IMR-90 (cell line): ENCODE results near the gene VSIR. TPM values are rescaled to one million over a fixed set of nuclear protein-coding genes. Genes with fewer than 3 reads are reported as not detected.

Experiments
- ATAC-seq: fragments of 200-7000 bp; cut with Tn5 transposase; 2 replicates; pipeline ENCODE4 v1.9.1; 2020; ENCODE audit warnings: low read depth, mild to moderate bottlenecking, moderate library complexity
- BruUV-seq: library from RNA; stranded (reverse); fragments of 400-500 nt; replicated peaks from 2 replicates; lab custom pipeline; 2021; lab: Mats Ljungman, UMichigan
- CTCF ChIA-PET: fragments of 300-600 bp; formaldehyde crosslinking; extraction: SDS; loops from one replicate; lab custom pipeline; 2021; ENCODE audit warnings: antibody characterized with exemption; lab: Yijun Ruan, JAX
- POLR2A ChIA-PET: fragments of 300-600 bp; sonication (Branson Sonifier 250); formaldehyde crosslinking; loops from one replicate; lab custom pipeline; 2022; ENCODE audit warnings: antibody characterized with exemption; ENCODE audit not compliant: unreplicated experiment; lab: Charles Lee
- DNase-seq: peaks from one replicate; pipeline ENCODE4 v3.0.0; 2013
- H2AFZ ChIP-seq: replicated peaks from 2 replicates; pipeline ENCODE3; 2013; ENCODE audit warnings: low read length, mild to moderate bottlenecking; ENCODE audit not compliant: poor library complexity
- H2AK5ac ChIP-seq: 2 replicates; pipeline ENCODE4 v1.6.1; 2013; ENCODE audit warnings: low read depth, low read length, inconsistent platforms
- H2AK9ac ChIP-seq: replicated peaks from 2 replicates; pipeline ENCODE3; 2013; ENCODE audit warnings: mild to moderate bottlenecking, low read depth, low read length, moderate library complexity; ENCODE audit not compliant: poor library complexity
- H2BK120ac ChIP-seq: 2 replicates; pipeline ENCODE4 v1.6.1; 2013; ENCODE audit warnings: low read depth, low read length, inconsistent platforms
- H2BK15ac ChIP-seq: 3 replicates; pipeline ENCODE4 v1.6.1; 2013; ENCODE audit warnings: low read depth, low read length, inconsistent platforms
- H2BK20ac ChIP-seq: 2 replicates; pipeline ENCODE4 v1.6.1; 2013; ENCODE audit warnings: low read depth, mild to moderate bottlenecking, inconsistent platforms, low read length, moderate library complexity
- H2BK5ac ChIP-seq: 2 replicates; pipeline ENCODE4 v1.6.1; 2013; ENCODE audit warnings: mild to moderate bottlenecking, low read depth, low read length, inconsistent platforms; ENCODE audit not compliant: poor library complexity, severe bottlenecking
- H3K14ac ChIP-seq: replicated peaks from 2 replicates; pipeline ENCODE4 v1.6.1; 2013; ENCODE audit warnings: low read depth, low read length, inconsistent platforms
- H3K18ac ChIP-seq: 2 replicates; pipeline ENCODE4 v1.6.1; 2013; ENCODE audit warnings: low read depth, low read length, control low read depth
- H3K23ac ChIP-seq: 2 replicates; pipeline ENCODE4 v1.6.1; 2013; ENCODE audit warnings: low read depth, low read length, inconsistent platforms
- H3K27ac ChIP-seq: 2 replicates; pipeline ENCODE4 v1.5.1; 2013; ENCODE audit warnings: mild to moderate bottlenecking, control low read depth, low read length; ENCODE audit not compliant: insufficient read depth
- H3K27me3 ChIP-seq: 2 replicates; pipeline ENCODE4 v1.6.1; 2013; ENCODE audit warnings: low read length; ENCODE audit not compliant: control insufficient read depth, insufficient read depth
- H3K36me3 ChIP-seq: 2 replicates; pipeline ENCODE4 v1.6.1; 2013; ENCODE audit warnings: low read length, mixed read lengths; ENCODE audit not compliant: control insufficient read depth, insufficient read depth
- H3K4ac ChIP-seq: 2 replicates; pipeline ENCODE4 v1.6.1; 2013; ENCODE audit warnings: low read depth, low read length, inconsistent platforms
- H3K4me1 ChIP-seq: 2 replicates; pipeline ENCODE4 v1.6.1; 2013; ENCODE audit warnings: low read length, mixed read lengths; ENCODE audit not compliant: control insufficient read depth, insufficient read depth
- H3K4me2 ChIP-seq: 2 replicates; pipeline ENCODE4 v1.6.1; 2013; ENCODE audit warnings: low read depth, mild to moderate bottlenecking, control low read depth, low read length, moderate library complexity
- H3K4me3 ChIP-seq: 2 replicates; pipeline ENCODE4 v1.5.1; 2013; ENCODE audit warnings: low read depth, mild to moderate bottlenecking, control low read depth, low read length, moderate library complexity; ENCODE audit not compliant: insufficient read depth
- H3K56ac ChIP-seq: 2 replicates; pipeline ENCODE4 v1.6.1; 2013; ENCODE audit warnings: low read length, inconsistent platforms; ENCODE audit not compliant: insufficient read depth; ENCODE audit errors: extremely low read depth
- H3K79me1 ChIP-seq, 2 experiments: 2 replicates each; pipeline ENCODE4 v1.6.1; 2013; ENCODE audit warnings: low read length in 2 of 2, inconsistent platforms in 1 of 2, low read depth in 1 of 2
- H3K9ac ChIP-seq: 2 replicates; pipeline ENCODE4 v1.6.1; 2013; ENCODE audit warnings: low read depth, low read length, control low read depth
- H3K9me1 ChIP-seq: 2 replicates; pipeline ENCODE4 v1.6.1; 2013; ENCODE audit warnings: low read length, inconsistent platforms; ENCODE audit not compliant: insufficient read depth
- H3K9me3 ChIP-seq: 2 replicates; pipeline ENCODE4 v1.6.1; 2013; ENCODE audit warnings: low read length; ENCODE audit not compliant: control insufficient read depth, insufficient read depth
- H4K20me1 ChIP-seq: 2 replicates; pipeline ENCODE4 v1.6.1; 2013; ENCODE audit warnings: low read length, inconsistent platforms; ENCODE audit not compliant: insufficient read depth
- H4K5ac ChIP-seq: 2 replicates; pipeline ENCODE4 v1.6.1; 2013; ENCODE audit warnings: mild to moderate bottlenecking, low read depth, low read length, control low read depth
- H4K8ac ChIP-seq, 2 experiments: 2 replicates each; pipeline ENCODE4 v1.6.1; 2013; ENCODE audit warnings: low read depth in 2 of 2, low read length in 2 of 2, control low read depth in 1 of 2, inconsistent platforms in 1 of 2
- H4K91ac ChIP-seq: 2 replicates; pipeline ENCODE4 v1.6.1; 2013; ENCODE audit warnings: low read depth, low read length, inconsistent platforms; ENCODE audit not compliant: insufficient read depth
- CHD1 ChIP-seq: IDR thresholded peaks from 2 replicates; pipeline ENCODE4 v1.6.1; 2012; ENCODE audit warnings: low read depth, low read length, improper control_type of control experiment
- MAFK ChIP-seq: IDR thresholded peaks from 2 replicates; pipeline ENCODE4 v1.6.1; 2012; ENCODE audit warnings: low read depth, low read length, improper control_type of control experiment
- SMC3 ChIP-seq: fragments of 150-350 bp; IDR thresholded peaks from 2 replicates; pipeline ENCODE4 v1.6.1; 2016; ENCODE audit warnings: low read depth, mild to moderate bottlenecking, antibody characterized with exemption, low read length, moderate library complexity
- WGBS, 2 experiments: methylation state at CpG; one replicate each; pipeline versions ENCODE4 v1.1.5 to v1.1.7; 2013; ENCODE audit warnings: missing lambda C conversion rate in 2 of 2; ENCODE audit not compliant: insufficient read length in 1 of 2; ENCODE audit errors: extremely low coverage in 2 of 2; 5-methylcytosine and 5-hydroxymethylcytosine counted together
- dilution Hi-C: fragments of 300-500 bp; cut with HindIII; formaldehyde crosslinking; loops from one replicate; pipeline ENCODE4 v1.14.3; 2018; ENCODE audit warnings: low sequenced_read_pairs; ENCODE audit not compliant: unreplicated experiment
- in situ Hi-C: fragments of 300-500 bp; cut with MboI; formaldehyde crosslinking; loops from 3 replicates; pipeline ENCODE4 v1.14.3; 2019; ENCODE audit warnings: low sequenced_read_pairs, inconsistent platforms, mixed read lengths
- intact Hi-C: fragments of 100-400 bp; cut with micrococcal nuclease; formaldehyde crosslinking; loops from 2 replicates; pipeline ENCODE4 v1.10.0; 2022
- polyA plus RNA-seq, 3 experiments: library from polyadenylated mRNA; depleted of rRNA; stranded (reverse); fragments of >200 nt; gene quantifications; 2 replicates each; pipeline ENCODE4 v1.2.3, GENCODE V29; 2012; ENCODE audit warnings: low replicate concordance in 1 of 3
- total RNA-seq: library from RNA; depleted of rRNA; stranded (reverse); fragments of >200 nt; gene quantifications from 2 replicates; pipeline ENCODE4 v1.2.3, GENCODE V29; 2012

Gene VSIR
- total and polyA plus RNA-seq, 2 of the 4 experiments (the other 2 are of a cell fraction) = 5.0 to 23.8 TPM

- Histone ChIP-seq H3K4me3 (no peak overlapping the region), H3K14ac (no peak overlapping the region), H3K4ac (no peak overlapping the region), H2BK120ac (no peak overlapping the region), H2AK9ac (no peak overlapping the region), H4K8ac (no peak overlapping the region), H3K4me2 (no peak overlapping the region), H2AFZ (no peak overlapping the region), H3K9me3 (peaks cover 2% of the 10 kb centered on the region; the same call in 1 of the 2 replicates), H3K18ac (no peak overlapping the region), H4K91ac (no peak overlapping the region), H3K79me1 (no peaks in the 10 kb centered on the region), H3K36me3 (no peaks in the 10 kb centered on the region), H3K9ac (no peak overlapping the region), H2AK5ac (no peak overlapping the region), H3K4me1 (peaks cover 2% of the 10 kb centered on the region; the same call in 1 of the 2 replicates), H4K20me1 (no peaks in the 10 kb centered on the region; the same call in 1 of the 2 replicates), H2BK5ac (no peak overlapping the region), H2BK15ac (no peak overlapping the region), H3K56ac (no peak overlapping the region), H3K9me1 (no peaks in the 10 kb centered on the region), H2BK20ac (no peak overlapping the region), H4K5ac (no peak overlapping the region), H3K27me3 (peaks cover 7% of the 10 kb centered on the region), H3K27ac (no peak overlapping the region), H3K23ac (no peak overlapping the region)
- in situ Hi-C loops = no loop called here
- intact Hi-C loops = no loop called here
- ChIA-PET CTCF (no interaction called here), POLR2A (no interaction called here)
- no TSS peak for BruUV-seq
- no peak for ATAC-seq
- no peak for DNase-seq
- TF ChIP-seq SMC3 (no peak), CHD1 (no peak), MAFK (no peak)
- dilution Hi-C loops = no loop called here
- no CpG with 5 or more reads among the region's 1 CpG for WGBS, 2 experiments
Measured at GRCh38 chr10:71743866-71744265, 29.5 kb downstream of the VSIR start.
